NCI-H524 treated with DMSO at 0.1 percent for 48 hours (cell line): Measurements from ENCODE around the gene FRMPD4.
"Not testable (repeated sequence)": the region's sequence is repeated elsewhere in the genome, so short reads cannot be mapped to it uniquely, and the experiment has no call there.

Experiments
- DNase-seq: peaks from one replicate; lab custom pipeline; 2025; lab: John Stamatoyannopoulos, UW

Gene FRMPD4

GRCh38 chrX:12138361-12139313, at the start of gene FRMPD4:
FRMPD4 (plus strand) TSS chrX:12138473; CDS start chrX:12138972, 499 bp downstream.
- no peak for DNase-seq

- no peak for DNase-seq
Observed at GRCh38 chrX:12089740-12090139, 48.5 kb upstream of the FRMPD4 start.

- DNase-seq, result no peak
Observed at GRCh38 chrX:12113321-12113720, 25.0 kb upstream of the FRMPD4 start.

GRCh38 chrX:12115377-12115776, 22.9 kb upstream of the FRMPD4 start:
- no peak for DNase-seq

GRCh38 chrX:12118134-12118533, 20.1 kb upstream of the FRMPD4 start:
- peak; percentile 58 for DNase-seq

GRCh38 chrX:12128017-12128416, 10.3 kb upstream of the FRMPD4 start:
- no peak for DNase-seq

GRCh38 chrX:12137951-12138360, 317 bp upstream of the FRMPD4 start:
- no peak for DNase-seq

- no peak for DNase-seq
Observed at GRCh38 chrX:12139934-12140611, 1.8 kb downstream of the FRMPD4 start.

GRCh38 chrX:12141511-12141910, 3.2 kb downstream of the FRMPD4 start:
- DNase-seq, result no peak

- DNase-seq, result no peak
Observed at GRCh38 chrX:12142661-12143060, 4.4 kb downstream of the FRMPD4 start.

GRCh38 chrX:12145402-12145801, 7.1 kb downstream of the FRMPD4 start:
- no peak for DNase-seq

- no peak for DNase-seq
Observed at GRCh38 chrX:12149670-12150407, 11.6 kb downstream of the FRMPD4 start.

- no peak for DNase-seq
Observed at GRCh38 chrX:12153317-12153716, 15.0 kb downstream of the FRMPD4 start.

- no peak for DNase-seq
Observed at GRCh38 chrX:12153741-12154140, 15.5 kb downstream of the FRMPD4 start.

GRCh38 chrX:12159799-12160198, 21.5 kb downstream of the FRMPD4 start:
- DNase-seq, result no peak

GRCh38 chrX:12162420-12162819, 24.1 kb downstream of the FRMPD4 start:
- peak; percentile 80 for DNase-seq

- DNase-seq, result not testable (repeated sequence)
Observed at GRCh38 chrX:12164180-12164579, 25.9 kb downstream of the FRMPD4 start.

- DNase-seq, result no peak
Observed at GRCh38 chrX:12170755-12171154, 32.5 kb downstream of the FRMPD4 start.

- DNase-seq, result no peak
Observed at GRCh38 chrX:12174358-12174757, 36.1 kb downstream of the FRMPD4 start.

- no peak for DNase-seq
Observed at GRCh38 chrX:12197030-12197429, 58.8 kb downstream of the FRMPD4 start.

- DNase-seq, result no peak
Observed at GRCh38 chrX:12206413-12206812, 68.1 kb downstream of the FRMPD4 start.

GRCh38 chrX:12210196-12210815, 72.0 kb downstream of the FRMPD4 start:
- DNase-seq, result no peak
